Brain microvascular endothelial cell (primary cell): ENCODE data around the gene OXCT2.
A peak's percentile ranks its signal among the peaks of the same experiment; 100 is the strongest.

Experiments
- DNase-seq: peaks from one replicate; pipeline ENCODE4 v3.0.0-alpha.2; 2020
- H3K27ac ChIP-seq: fragments of 250-450 bp; sonication (Bioruptor Pico); 2 replicates; pipeline ENCODE4 v1.5.1; 2020; ENCODE audit warnings: mild to moderate bottlenecking, moderate library complexity
- H3K27me3 ChIP-seq: fragments of 250-450 bp; sonication (Bioruptor Pico); replicated peaks from 2 replicates; pipeline ENCODE4 v1.5.1; 2020; ENCODE audit warnings: mild to moderate bottlenecking
- H3K36me3 ChIP-seq: fragments of 250-450 bp; sonication (Bioruptor Pico); replicated peaks from 2 replicates; pipeline ENCODE4 v1.5.1; 2020; ENCODE audit warnings: mild to moderate bottlenecking
- H3K4me3 ChIP-seq: 2 replicates; pipeline ENCODE4 v1.5.1; 2011; ENCODE audit warnings: low read depth, mild to moderate bottlenecking, control low read depth, low read length, moderate library complexity
- CTCF ChIP-seq: IDR thresholded peaks from 2 replicates; pipeline ENCODE4 v1.5.1; 2011; ENCODE audit warnings: low read depth, mild to moderate bottlenecking, moderate library complexity, low read length, control low read depth, inconsistent platforms; ENCODE audit errors: missing control alignments
- in situ Hi-C: cut with HindIII; loops from 2 replicates; pipeline ENCODE4 v1.10.0; 2017; ENCODE audit warnings: low sequenced_read_pairs, low pct_ligation_motif_present

OXCT2 gene

DNA sequence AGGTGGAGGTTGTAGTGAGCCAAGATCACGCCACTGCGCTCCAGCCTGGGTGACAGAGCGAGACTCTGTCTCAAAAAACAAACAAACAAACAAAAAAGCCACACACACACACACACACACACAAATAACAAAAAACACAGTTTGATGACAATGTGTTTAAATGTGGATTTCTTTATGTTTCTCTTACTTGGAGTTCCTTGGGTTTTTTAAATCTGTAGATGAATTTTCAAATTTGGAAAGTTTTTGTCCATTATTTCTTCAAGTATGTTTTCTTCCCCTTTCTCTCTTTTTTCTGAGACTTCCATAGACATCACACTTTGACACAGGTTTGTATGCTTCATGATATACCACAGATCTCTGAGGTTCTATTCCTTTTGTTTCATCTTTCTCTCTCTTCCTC, 44.5 kb downstream of the OXCT2 start:
- Histone ChIP-seq H3K27ac (no peak overlapping the region), H3K27me3 (peaks cover 31% of the 10 kb centered on the region), H3K4me3 (no peak overlapping the region), H3K36me3 (no peaks in the 10 kb centered on the region)
- in situ Hi-C loops = no loop called here
- no peak for TF ChIP-seq CTCF
- DNase-seq = no peak

DNA sequence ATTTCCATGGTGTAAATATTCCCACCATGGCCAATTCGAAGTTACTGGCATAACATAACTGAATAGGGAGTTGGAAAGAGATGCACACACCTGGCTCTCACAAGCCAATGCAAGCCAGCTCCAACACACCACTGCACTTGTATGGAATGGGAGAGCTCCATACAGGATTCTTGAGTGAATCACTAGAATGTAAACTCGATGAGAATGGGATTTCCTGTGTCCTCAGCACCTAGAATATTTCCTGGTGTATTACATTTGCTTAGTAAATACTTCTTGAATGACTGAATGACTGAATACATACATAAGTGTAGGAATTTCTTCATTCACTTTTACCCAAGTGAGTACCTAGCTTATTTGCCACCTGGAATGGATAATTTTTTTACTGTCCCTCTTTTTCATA, 48.7 kb downstream of the OXCT2 start:
- Histone ChIP-seq H3K4me3 (no peak overlapping the region), H3K36me3 (no peaks in the 10 kb centered on the region), H3K27ac (no peak overlapping the region), H3K27me3 (peaks cover 27% of the 10 kb centered on the region)
- DNase-seq = no peak
- in situ Hi-C loops = no loop called here
- no peak for TF ChIP-seq CTCF

DNA sequence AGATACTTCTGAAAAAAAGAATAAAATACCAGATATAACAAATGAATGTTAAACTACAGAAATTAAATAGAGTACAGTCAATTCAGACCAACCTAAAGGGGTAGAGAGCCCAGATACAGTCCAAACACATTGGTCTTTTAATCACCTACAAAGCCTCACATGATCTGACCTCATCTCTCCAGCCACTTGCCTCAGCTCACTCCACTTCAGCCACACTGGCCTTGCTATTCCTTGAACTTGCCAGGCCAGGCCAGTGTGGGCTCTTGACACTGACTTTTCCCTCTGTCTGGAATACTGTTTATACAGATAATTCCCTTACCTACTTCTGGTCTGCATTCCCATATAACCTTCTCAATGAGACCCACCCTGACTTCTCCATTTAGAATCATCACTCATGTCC, 49.5 kb downstream of the OXCT2 start:
- Histone ChIP-seq H3K27ac (no peak overlapping the region), H3K27me3 (peaks cover 34% of the 10 kb centered on the region), H3K36me3 (no peaks in the 10 kb centered on the region), H3K4me3 (no peak overlapping the region)
- TF ChIP-seq CTCF = no peak
- in situ Hi-C loops = no loop called here
- no peak for DNase-seq

- Histone ChIP-seq H3K4me3 (no peak overlapping the region), H3K27me3 (peaks cover 29% of the 10 kb centered on the region), H3K27ac (no peak overlapping the region), H3K36me3 (no peaks in the 10 kb centered on the region)
- peak; percentile 24 for DNase-seq
- TF ChIP-seq CTCF = peak; percentile 25
- in situ Hi-C loops = no loop called here
These were observed 50.8 kb downstream of the OXCT2 start for GRCh38 chr1:39720094-39720999.
